Measurements from ENCODE around the gene SPATA22. TPM values are rescaled to one million over a fixed set of nuclear protein-coding genes. Genes with fewer than 3 reads are reported as not detected.

SPATA22 gene
- total and polyA plus RNA-seq, 2 of the 4 experiments (the other 2 are of a cell fraction): 0.18 to 0.29 TPM

DNA sequence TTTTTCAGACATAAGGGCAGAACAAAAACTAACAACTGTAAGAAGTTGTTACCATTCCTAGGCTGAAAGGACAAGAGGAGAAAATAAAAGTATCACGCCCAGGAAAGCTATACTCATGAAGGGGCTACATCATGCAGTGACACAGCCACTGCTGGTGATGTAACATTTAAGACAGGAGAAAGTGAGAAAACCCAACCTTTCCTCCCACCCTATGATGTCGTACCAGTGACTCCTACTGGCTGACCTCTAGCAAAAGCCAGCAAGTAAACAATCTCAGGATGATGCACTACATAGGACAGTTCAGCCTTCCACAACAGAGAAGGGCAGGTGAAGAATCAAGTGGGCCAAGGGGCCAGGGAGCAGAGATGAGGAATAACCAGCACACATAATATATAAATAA is 24.0 kb downstream of the SPATA22 start:
- Histone ChIP-seq H3K23ac (ENCODE audit: low read depth, low read length) (no peak overlapping the region), H2AK9ac (replicated peaks; ENCODE audit: low read depth, low read length, poor library complexity) (no peak overlapping the region), H3K9ac (ENCODE audit: low read depth, low read length) (no peak overlapping the region), H3K4me2 (ENCODE audit: low read depth, low read length) (no peak overlapping the region), H2BK15ac (ENCODE audit: low read depth, low read length) (no peak overlapping the region), H3K27me3 (ENCODE audit: control insufficient read depth, insufficient read depth, low read length) (no peaks in the 10 kb centered on the region), H3K27ac (ENCODE audit: insufficient read depth, low read length) (no peak overlapping the region), H3K14ac (replicated peaks; ENCODE audit: low read depth, low read length) (no peak overlapping the region), H4K91ac (ENCODE audit: insufficient read depth, low read depth, low read length) (no peak overlapping the region), H3K9me3 (ENCODE audit: control insufficient read depth, insufficient read depth, low read length) (no peaks in the 10 kb centered on the region), H3K36me3 (ENCODE audit: control insufficient read depth, insufficient read depth, low read length) (no peaks in the 10 kb centered on the region), H2BK5ac (ENCODE audit: low read depth, low read length, poor library complexity, severe bottlenecking) (no peak overlapping the region), H3K4me3 (ENCODE audit: insufficient read depth, low read depth, low read length) (no peak overlapping the region), H2AFZ (replicated peaks; ENCODE audit: low read length, poor library complexity) (no peak overlapping the region), H3K4me1 (ENCODE audit: control insufficient read depth, insufficient read depth, low read length) (no peaks in the 10 kb centered on the region), H3K79me1 (ENCODE audit: low read depth in 1 of 2, low read length in 2 of 2) (no peaks in the 10 kb centered on the region), H2BK20ac (ENCODE audit: low read depth, low read length) (no peak overlapping the region), H4K20me1 (ENCODE audit: insufficient read depth, low read length) (no peaks in the 10 kb centered on the region), H3K18ac (ENCODE audit: low read depth, low read length) (no peak overlapping the region), H2AK5ac (ENCODE audit: low read depth, low read length) (no peak overlapping the region), H2BK120ac (ENCODE audit: low read depth, low read length) (no peak overlapping the region), H3K4ac (ENCODE audit: low read depth, low read length) (no peak overlapping the region), H3K9me1 (ENCODE audit: insufficient read depth, low read length) (no peaks in the 10 kb centered on the region), H4K5ac (ENCODE audit: low read depth, low read length) (no peak overlapping the region), H4K8ac (ENCODE audit: low read depth in 2 of 2, low read length in 2 of 2) (no peak overlapping the region), H3K56ac (ENCODE audit: extremely low read depth, insufficient read depth, low read length) (no peak overlapping the region)
- POLR2A ChIA-PET (ENCODE audit: unreplicated experiment): no interaction called here
- CTCF ChIA-PET: no interaction called here
- TF ChIP-seq NFE2L2 (IDR thresholded peaks at IDR 0.05; ENCODE audit: low read depth, low read length): no peak
- TF ChIP-seq RAD21 (IDR thresholded peaks at IDR 0.05; ENCODE audit: low read length): no peak
- TF ChIP-seq BHLHE40 (IDR thresholded peaks at IDR 0.05; ENCODE audit: low read depth, low read length): no peak
- TF ChIP-seq, protein P1, sequence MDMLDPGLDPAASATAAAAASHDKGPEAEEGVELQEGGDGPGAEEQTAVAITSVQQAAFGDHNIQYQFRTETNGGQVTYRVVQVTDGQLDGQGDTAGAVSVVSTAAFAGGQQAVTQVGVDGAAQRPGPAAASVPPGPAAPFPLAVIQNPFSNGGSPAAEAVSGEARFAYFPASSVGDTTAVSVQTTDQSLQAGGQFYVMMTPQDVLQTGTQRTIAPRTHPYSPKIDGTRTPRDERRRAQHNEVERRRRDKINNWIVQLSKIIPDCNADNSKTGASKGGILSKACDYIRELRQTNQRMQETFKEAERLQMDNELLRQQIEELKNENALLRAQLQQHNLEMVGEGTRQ (IDR thresholded peaks at IDR 0.05; ENCODE audit: low read depth, low read length): no peak
- TF ChIP-seq, protein P2, sequence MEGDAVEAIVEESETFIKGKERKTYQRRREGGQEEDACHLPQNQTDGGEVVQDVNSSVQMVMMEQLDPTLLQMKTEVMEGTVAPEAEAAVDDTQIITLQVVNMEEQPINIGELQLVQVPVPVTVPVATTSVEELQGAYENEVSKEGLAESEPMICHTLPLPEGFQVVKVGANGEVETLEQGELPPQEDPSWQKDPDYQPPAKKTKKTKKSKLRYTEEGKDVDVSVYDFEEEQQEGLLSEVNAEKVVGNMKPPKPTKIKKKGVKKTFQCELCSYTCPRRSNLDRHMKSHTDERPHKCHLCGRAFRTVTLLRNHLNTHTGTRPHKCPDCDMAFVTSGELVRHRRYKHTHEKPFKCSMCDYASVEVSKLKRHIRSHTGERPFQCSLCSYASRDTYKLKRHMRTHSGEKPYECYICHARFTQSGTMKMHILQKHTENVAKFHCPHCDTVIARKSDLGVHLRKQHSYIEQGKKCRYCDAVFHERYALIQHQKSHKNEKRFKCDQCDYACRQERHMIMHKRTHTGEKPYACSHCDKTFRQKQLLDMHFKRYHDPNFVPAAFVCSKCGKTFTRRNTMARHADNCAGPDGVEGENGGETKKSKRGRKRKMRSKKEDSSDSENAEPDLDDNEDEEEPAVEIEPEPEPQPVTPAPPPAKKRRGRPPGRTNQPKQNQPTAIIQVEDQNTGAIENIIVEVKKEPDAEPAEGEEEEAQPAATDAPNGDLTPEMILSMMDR (conservative IDR thresholded peaks at IDR 0.05; ENCODE audit: low read depth, low read length): no peak
- TF ChIP-seq, protein P3, sequence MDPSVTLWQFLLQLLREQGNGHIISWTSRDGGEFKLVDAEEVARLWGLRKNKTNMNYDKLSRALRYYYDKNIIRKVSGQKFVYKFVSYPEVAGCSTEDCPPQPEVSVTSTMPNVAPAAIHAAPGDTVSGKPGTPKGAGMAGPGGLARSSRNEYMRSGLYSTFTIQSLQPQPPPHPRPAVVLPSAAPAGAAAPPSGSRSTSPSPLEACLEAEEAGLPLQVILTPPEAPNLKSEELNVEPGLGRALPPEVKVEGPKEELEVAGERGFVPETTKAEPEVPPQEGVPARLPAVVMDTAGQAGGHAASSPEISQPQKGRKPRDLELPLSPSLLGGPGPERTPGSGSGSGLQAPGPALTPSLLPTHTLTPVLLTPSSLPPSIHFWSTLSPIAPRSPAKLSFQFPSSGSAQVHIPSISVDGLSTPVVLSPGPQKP (IDR thresholded peaks at IDR 0.05; ENCODE audit: borderline replicate concordance, low read depth, low read length): no peak
- no peak for TF ChIP-seq MXI1 (IDR thresholded peaks at IDR 0.05; ENCODE audit: borderline replicate concordance, low read depth, low read length)
- TF ChIP-seq MAFK (IDR thresholded peaks at IDR 0.05; ENCODE audit: low read depth, low read length): no peak
- no peak for TF ChIP-seq RCOR1 (IDR thresholded peaks at IDR 0.05; ENCODE audit: insufficient replicate concordance, low read length)
- no peak for TF ChIP-seq CEBPB (IDR thresholded peaks at IDR 0.05; ENCODE audit: low read depth, low read length)
- no peak for TF ChIP-seq RFX5 (IDR thresholded peaks at IDR 0.05; ENCODE audit: low read depth, low read length)
- TF ChIP-seq MAZ (IDR thresholded peaks at IDR 0.05; ENCODE audit: borderline replicate concordance, low read depth, low read length): no peak
- intact Hi-C loops (cut with micrococcal nuclease): no loop called here
- dilution Hi-C loops (cut with HindIII; ENCODE audit: low sequenced_read_pairs, unreplicated experiment): no loop called here
- in situ Hi-C loops (cut with MboI; ENCODE audit: low sequenced_read_pairs): no loop called here
- ATAC-seq (ENCODE audit: low read depth): no peak
- DNase-seq: no peak
- WGBS, 2 experiments (ENCODE audit: extremely low coverage in 2 of 2, insufficient read length in 1 of 2): no CpG with 5 or more reads among the region's 2 CpGs
- no TSS peak for BruUV-seq (replicated peaks)

Measured in IMR-90 (cell line).